ENCODE results near the gene SNX6. TPM values are rescaled to one million over a fixed set of nuclear protein-coding genes. Genes with fewer than 3 reads are reported as not detected.
A peak's percentile ranks its signal among the peaks of the same experiment; 100 is the strongest.

Gene SNX6
- total RNA-seq: 10 to 100 TPM; 61.1 to 62.8 TPM

DNA sequence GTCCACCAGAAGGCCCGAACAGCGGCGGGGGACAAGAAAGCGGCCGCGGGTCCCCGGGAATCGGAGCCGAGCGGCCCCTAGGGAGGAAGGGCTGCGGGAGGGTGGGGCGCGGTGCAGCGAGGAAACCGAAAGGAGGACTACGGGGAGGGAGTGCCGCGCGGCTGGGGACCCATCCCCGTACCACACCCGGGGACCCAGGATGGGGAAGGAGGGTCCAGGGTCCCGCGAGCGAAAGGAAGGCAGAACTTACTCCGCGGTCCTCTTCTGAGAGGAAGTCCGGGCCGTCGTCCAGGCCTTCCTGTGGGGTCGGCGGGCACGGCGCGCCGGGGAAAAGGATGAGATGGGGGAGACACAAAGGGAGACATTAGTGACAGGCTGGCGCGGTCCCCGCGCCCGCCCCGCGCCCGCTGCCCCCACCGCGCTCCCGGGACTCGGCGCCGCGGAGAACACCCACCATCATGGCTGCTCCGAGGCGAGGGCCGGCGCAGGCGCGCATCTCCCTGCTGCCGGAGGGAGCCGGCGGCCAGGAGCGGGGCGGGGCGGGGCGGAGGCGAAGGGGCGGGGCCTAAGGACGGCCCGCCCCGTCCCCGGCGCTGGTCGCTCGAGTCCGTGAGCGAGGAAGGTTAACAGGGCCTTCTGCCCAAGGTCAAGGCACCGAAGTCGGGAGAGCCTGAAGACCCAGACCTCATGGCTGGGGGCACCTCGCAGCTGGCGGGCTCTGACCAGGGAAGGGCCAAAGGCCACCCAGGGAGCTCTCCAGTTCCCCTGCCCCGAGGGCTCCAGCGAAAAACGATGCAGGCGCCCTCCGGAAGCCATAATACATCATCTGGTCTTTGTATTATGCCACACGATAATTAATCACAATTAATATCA, at the start of gene SNX6:
Gene SNX6, minus strand, starts transcription at position 492 of the 873 bp plus-strand sequence. Its CDS starts 32 bp downstream, at position 460.
- Mint-ChIP-seq H3K27me3 (no peaks in the 10 kb centered on the region), H3K9me3 (peaks cover 3% of the 10 kb centered on the region), H3K4me1 (ENCODE audit: low read depth) (peaks cover 23% of the 10 kb centered on the region), H3K4me3 (peak within 1 kb of the TSS; percentile 95), H3K27ac (peak within 1 kb of the TSS; percentile 96), H3K36me3 (ENCODE audit: low read depth) (peaks cover 9% of the 10 kb centered on the region)
- POLR2A ChIA-PET: interaction anchor here (0.9 kb wide), 1 partner anchor 14 kb away, joined by 3 read pairs; no protein-coding TSS in a partner anchor
- intact Hi-C loops (cut with micrococcal nuclease): no loop called here
- CTCF ChIA-PET: interaction anchor here (0.8 to 1.4 kb wide), 3 partner anchors 26 to 93 kb away, joined by 3 to 4 read pairs (median 3); no protein-coding TSS in a partner anchor
- DNase-seq (peak; percentile 82), ATAC-seq (peak; percentile 98)
- TF ChIP-seq, protein P1, sequence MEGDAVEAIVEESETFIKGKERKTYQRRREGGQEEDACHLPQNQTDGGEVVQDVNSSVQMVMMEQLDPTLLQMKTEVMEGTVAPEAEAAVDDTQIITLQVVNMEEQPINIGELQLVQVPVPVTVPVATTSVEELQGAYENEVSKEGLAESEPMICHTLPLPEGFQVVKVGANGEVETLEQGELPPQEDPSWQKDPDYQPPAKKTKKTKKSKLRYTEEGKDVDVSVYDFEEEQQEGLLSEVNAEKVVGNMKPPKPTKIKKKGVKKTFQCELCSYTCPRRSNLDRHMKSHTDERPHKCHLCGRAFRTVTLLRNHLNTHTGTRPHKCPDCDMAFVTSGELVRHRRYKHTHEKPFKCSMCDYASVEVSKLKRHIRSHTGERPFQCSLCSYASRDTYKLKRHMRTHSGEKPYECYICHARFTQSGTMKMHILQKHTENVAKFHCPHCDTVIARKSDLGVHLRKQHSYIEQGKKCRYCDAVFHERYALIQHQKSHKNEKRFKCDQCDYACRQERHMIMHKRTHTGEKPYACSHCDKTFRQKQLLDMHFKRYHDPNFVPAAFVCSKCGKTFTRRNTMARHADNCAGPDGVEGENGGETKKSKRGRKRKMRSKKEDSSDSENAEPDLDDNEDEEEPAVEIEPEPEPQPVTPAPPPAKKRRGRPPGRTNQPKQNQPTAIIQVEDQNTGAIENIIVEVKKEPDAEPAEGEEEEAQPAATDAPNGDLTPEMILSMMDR (IDR thresholded peaks at IDR 0.05): no peak

DNA sequence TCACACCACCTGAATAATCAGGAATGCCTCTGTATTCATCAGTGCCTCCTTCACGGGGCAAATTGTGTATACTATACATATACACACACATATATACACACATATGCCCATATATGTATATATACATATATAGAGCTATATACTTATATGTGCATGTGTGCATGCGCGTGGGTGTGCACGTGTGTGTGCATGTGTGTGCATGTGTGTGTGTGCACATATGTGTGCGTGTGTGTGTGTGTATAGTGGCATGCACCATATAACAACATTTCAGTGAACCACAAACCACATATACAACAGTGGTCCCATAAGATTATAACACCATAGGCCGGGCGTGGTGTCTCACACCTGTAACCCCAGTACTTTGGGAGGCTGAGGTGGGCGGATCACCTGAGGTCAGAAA, 48.8 kb upstream of the SNX6 start:
- no peak for DNase-seq
- no peak for ATAC-seq
- no peak overlapping the region for H3K4me3 Mint-ChIP-seq
- TF ChIP-seq, protein P1 (IDR thresholded peaks at IDR 0.05): no peak
- H3K27me3 Mint-ChIP-seq: no peaks in the 10 kb centered on the region
- ChIA-PET POLR2A (no interaction called here), CTCF (no interaction called here)
- H3K36me3 Mint-ChIP-seq (ENCODE audit: low read depth): no peaks in the 10 kb centered on the region
- H3K4me1 Mint-ChIP-seq (ENCODE audit: low read depth): peaks cover 9% of the 10 kb centered on the region
- H3K27ac Mint-ChIP-seq: no peak overlapping the region
- no peaks in the 10 kb centered on the region for H3K9me3 Mint-ChIP-seq
- intact Hi-C loops (cut with micrococcal nuclease): loop anchor here (10.0 kb wide), 1 partner anchor 736 kb away; no protein-coding TSS in a partner anchor

GRCh38 chr14:34678306-34678705, 48.4 kb upstream of the SNX6 start:
- Mint-ChIP-seq H3K36me3 (ENCODE audit: low read depth) (no peaks in the 10 kb centered on the region), H3K9me3 (no peaks in the 10 kb centered on the region), H3K4me1 (ENCODE audit: low read depth) (peaks cover 6% of the 10 kb centered on the region), H3K27me3 (no peaks in the 10 kb centered on the region), H3K4me3 (no peak overlapping the region), H3K27ac (no peak overlapping the region)
- ChIA-PET CTCF (no interaction called here), POLR2A (no interaction called here)
- intact Hi-C loops (cut with micrococcal nuclease): loop anchor here (10.0 kb wide), 1 partner anchor 736 kb away; no protein-coding TSS in a partner anchor
- no peak for ATAC-seq
- TF ChIP-seq, protein P1 (IDR thresholded peaks at IDR 0.05): no peak
- DNase-seq: no peak

GRCh38 chr14:34676516-34677211, 46.7 kb upstream of the SNX6 start:
- CTCF ChIA-PET: interaction anchor here (0.7 to 9.1 kb wide), 3 partner anchors 34 to 47 kb away, joined by 3 to 91 read pairs (median 3); no protein-coding TSS in a partner anchor
- Mint-ChIP-seq H3K27me3 (no peaks in the 10 kb centered on the region), H3K9me3 (no peaks in the 10 kb centered on the region), H3K36me3 (ENCODE audit: low read depth) (no peaks in the 10 kb centered on the region), H3K4me1 (ENCODE audit: low read depth) (no peaks in the 10 kb centered on the region), H3K27ac (no peak overlapping the region), H3K4me3 (no peak overlapping the region)
- intact Hi-C loops (cut with micrococcal nuclease): loop anchor here (10.0 kb wide), 1 partner anchor 738 kb away; no protein-coding TSS in a partner anchor
- POLR2A ChIA-PET: no interaction called here
- ATAC-seq: no peak
- DNase-seq: no peak
- TF ChIP-seq, protein P1 (IDR thresholded peaks at IDR 0.05): no peak

Measured in activated CD8-positive, alpha-beta T cell treated with anti-CD3 and anti-CD28 coated beads for 36 hours (primary cell).